DND-41 (cell line): ENCODE data around the gene HOXC6.
A peak's percentile ranks its signal among the peaks of the same experiment; 100 is the strongest.

Experiments
- ATAC-seq: fragments of 200-7000 bp; cut with Tn5 transposase; 3 replicates; pipeline ENCODE4 v1.9.1; 2021; ENCODE audit warnings: low read depth; ENCODE audit not compliant: insufficient read depth
- DNase-seq: peaks from one replicate; pipeline ENCODE4 v3.0.0-alpha.2; 2020
- H2AFZ ChIP-seq: 2 replicates; pipeline ENCODE4 v1.6.0; 2012; ENCODE audit warnings: low read depth, low read length
- H3K27ac ChIP-seq: 2 replicates; pipeline ENCODE4 v1.5.1; 2012; ENCODE audit warnings: low read length, inconsistent platforms
- H3K27me3 ChIP-seq: fragments of 200-600 bp; sonication (generic); 2 replicates; pipeline ENCODE4 v1.6.0; 2012; ENCODE audit warnings: low read length, mild to moderate bottlenecking, inconsistent platforms; ENCODE audit not compliant: insufficient read depth, poor library complexity
- H3K36me3 ChIP-seq: 2 replicates; pipeline ENCODE4 v1.5.1; 2012; ENCODE audit warnings: low read length, inconsistent platforms; ENCODE audit not compliant: insufficient read depth
- H3K4me1 ChIP-seq: 2 replicates; pipeline ENCODE4 v1.5.1; 2012; ENCODE audit warnings: mild to moderate bottlenecking, low read length; ENCODE audit not compliant: insufficient read depth
- H3K4me2 ChIP-seq: 2 replicates; pipeline ENCODE4 v1.6.0; 2012; ENCODE audit warnings: mild to moderate bottlenecking, moderate library complexity, low read length, inconsistent platforms; ENCODE audit not compliant: insufficient read depth
- H3K4me3 ChIP-seq, 2 experiments: fragments of 200-600 bp in 1 of 2; shearing (Covaris generic) in 1 of 2; 2 replicates each; pipeline ENCODE4 v1.5.1; 2012 to 2016; ENCODE audit warnings: inconsistent platforms in 2 of 2, low read length in 2 of 2, mild to moderate bottlenecking in 2 of 2, low read depth in 1 of 2, moderate library complexity in 1 of 2
- H3K79me2 ChIP-seq: 2 replicates; pipeline ENCODE4 v1.6.0; 2012; ENCODE audit warnings: low read length, inconsistent platforms; ENCODE audit not compliant: insufficient read depth
- H3K9ac ChIP-seq: 2 replicates; pipeline ENCODE4 v1.6.0; 2012; ENCODE audit warnings: low read depth, mild to moderate bottlenecking, inconsistent platforms, low read length, moderate library complexity
- H3K9me3 ChIP-seq: 2 replicates; pipeline ENCODE4 v1.5.1; 2012; ENCODE audit warnings: low read length, moderate library complexity, mild to moderate bottlenecking, inconsistent platforms; ENCODE audit not compliant: insufficient read depth, severe bottlenecking
- H4K20me1 ChIP-seq: 2 replicates; pipeline ENCODE4 v1.6.0; 2012; ENCODE audit warnings: low read length; ENCODE audit not compliant: insufficient read depth
- EZH2 ChIP-seq: IDR thresholded peaks from 3 replicates; pipeline ENCODE4 v1.6.1; 2012; ENCODE audit warnings: borderline replicate concordance, low read depth, mild to moderate bottlenecking, moderate library complexity, low read length, inconsistent platforms; ENCODE audit not compliant: severe bottlenecking
- TF ChIP-seq, protein P1 (sequence below): IDR thresholded peaks from 2 replicates; pipeline ENCODE4 v1.5.1; 2012; ENCODE audit warnings: borderline replicate concordance, low read length, moderate library complexity, mild to moderate bottlenecking; ENCODE audit not compliant: poor library complexity, severe bottlenecking; ENCODE audit errors: extremely low read depth

The HOXC6 gene

DNA sequence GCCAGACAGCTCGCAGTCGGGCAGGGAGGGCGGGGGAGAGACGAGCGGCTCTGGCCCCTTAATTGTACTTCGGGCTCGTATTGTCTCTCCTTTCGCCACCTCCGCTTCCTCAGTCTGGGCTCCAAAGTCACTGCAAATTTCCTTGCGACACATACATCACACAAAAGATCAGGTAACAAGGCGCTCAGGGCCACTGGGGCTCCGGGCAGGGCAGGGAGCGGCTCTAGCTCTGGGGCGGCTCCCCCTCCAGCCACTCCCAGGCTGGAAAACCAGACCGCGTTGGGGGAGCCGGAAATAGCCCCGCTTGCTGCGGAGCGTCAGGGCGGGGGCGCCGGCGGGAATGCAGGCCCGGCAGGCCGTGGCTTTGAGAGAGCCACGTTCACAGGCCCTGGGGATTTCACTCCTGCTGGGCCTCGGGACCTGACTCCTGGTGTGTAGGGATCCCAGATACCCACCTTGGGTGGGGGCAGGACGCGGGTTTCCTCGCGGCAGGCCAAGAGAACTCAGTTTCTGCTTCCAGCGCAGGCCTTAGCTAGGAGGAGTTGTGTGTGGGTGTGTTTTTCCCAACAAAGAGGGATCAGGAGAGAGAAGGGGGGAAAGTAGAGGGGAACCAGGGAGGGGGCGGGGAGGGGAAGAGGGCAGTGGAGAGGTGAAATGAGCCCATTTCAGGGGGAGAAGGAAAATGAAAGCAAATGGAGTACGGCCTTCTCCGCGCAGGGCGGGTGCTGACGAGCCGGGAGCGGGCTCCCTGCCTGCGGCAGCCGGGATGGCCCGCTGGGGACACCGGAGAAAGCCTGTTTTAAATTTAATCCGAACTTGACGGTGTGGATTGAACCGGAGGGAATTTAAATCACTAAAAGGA lies 32.6 kb upstream of the HOXC6 start:
- Histone ChIP-seq H4K20me1 (no peaks in the 10 kb centered on the region), H3K4me1 (peaks cover 18% of the 10 kb centered on the region), H3K9ac (peak overlapping the region; percentile 53), H2AFZ (peak overlapping the region; percentile 70), H3K4me3 (peak overlapping the region in 1 of 2 experiments; percentile 47; a peak in 3 of 4 replicates), H3K9me3 (no peaks in the 10 kb centered on the region), H3K27ac (peak overlapping the region; percentile 32; the same call in 1 of the 2 replicates), H3K4me2 (peak overlapping the region; percentile 54), H3K27me3 (peaks cover 53% of the 10 kb centered on the region), H3K36me3 (no peaks in the 10 kb centered on the region), H3K79me2 (no peaks in the 10 kb centered on the region)
- DNase-seq (no peak), ATAC-seq (peak; percentile 67)
- TF ChIP-seq EZH2 = no peak
- TF ChIP-seq, protein P1, sequence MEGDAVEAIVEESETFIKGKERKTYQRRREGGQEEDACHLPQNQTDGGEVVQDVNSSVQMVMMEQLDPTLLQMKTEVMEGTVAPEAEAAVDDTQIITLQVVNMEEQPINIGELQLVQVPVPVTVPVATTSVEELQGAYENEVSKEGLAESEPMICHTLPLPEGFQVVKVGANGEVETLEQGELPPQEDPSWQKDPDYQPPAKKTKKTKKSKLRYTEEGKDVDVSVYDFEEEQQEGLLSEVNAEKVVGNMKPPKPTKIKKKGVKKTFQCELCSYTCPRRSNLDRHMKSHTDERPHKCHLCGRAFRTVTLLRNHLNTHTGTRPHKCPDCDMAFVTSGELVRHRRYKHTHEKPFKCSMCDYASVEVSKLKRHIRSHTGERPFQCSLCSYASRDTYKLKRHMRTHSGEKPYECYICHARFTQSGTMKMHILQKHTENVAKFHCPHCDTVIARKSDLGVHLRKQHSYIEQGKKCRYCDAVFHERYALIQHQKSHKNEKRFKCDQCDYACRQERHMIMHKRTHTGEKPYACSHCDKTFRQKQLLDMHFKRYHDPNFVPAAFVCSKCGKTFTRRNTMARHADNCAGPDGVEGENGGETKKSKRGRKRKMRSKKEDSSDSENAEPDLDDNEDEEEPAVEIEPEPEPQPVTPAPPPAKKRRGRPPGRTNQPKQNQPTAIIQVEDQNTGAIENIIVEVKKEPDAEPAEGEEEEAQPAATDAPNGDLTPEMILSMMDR = no peak

- peak overlapping the region; percentile 53 for H3K9ac ChIP-seq
- peak overlapping the region; percentile 70 for H2AFZ ChIP-seq
Observed at GRCh38 chr12:53996240-53997203, 31.7 kb upstream of the HOXC6 start.

DNA sequence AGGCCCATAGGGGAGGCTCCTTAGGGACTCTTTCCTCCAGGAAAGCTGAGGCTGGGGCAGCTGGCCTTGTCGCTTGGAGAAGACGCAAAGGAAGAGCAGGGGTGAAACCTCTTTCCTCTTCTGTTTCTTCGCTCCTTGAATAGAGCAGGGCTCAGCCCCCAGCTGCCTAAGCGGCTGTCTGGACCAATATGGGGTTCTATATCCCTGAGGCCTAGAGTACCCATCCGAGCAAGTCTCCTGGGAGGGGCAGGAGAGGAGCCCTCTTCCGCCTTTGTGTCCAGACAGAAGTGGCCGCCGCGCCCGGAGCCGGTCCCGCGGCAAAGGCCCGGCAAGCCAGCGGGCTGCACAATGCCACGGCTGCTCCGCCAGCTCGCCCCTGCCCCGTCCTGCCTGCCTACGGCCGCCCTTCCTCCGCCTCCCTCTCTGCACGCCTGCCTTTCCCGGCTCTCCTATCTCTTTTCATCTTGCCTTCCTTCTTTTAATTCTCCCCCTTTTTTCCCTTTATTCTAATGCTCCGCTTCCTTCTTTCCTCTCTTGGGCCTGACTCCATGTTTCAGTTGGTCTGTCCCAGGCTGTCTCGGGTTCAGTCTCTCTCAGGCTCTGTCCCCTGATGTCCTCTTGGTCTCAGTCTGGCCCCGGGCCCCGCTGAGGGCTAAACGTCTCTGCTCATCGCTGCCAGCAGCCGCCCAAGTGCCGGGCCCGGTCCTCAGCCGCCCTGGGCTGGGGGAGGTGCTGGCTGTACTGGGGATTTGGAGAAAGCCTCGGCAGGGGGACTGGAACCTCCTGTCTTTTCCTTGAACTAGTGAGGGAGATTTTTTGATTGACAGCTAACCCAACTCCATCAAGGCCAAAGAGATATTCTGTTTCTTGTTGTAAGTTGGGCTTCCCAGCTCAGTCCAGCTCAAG lies 30.8 kb upstream of the HOXC6 start:
- no peaks in the 10 kb centered on the region for H3K36me3 ChIP-seq
- peaks cover 48% of the 10 kb centered on the region for H3K27me3 ChIP-seq
- no peak overlapping the region for H3K27ac ChIP-seq
- H3K79me2 ChIP-seq = no peaks in the 10 kb centered on the region
- no peak overlapping the region for H3K4me2 ChIP-seq
- DNase-seq = no peak
- H3K4me3 ChIP-seq = no peak overlapping the region
- no peak for ATAC-seq
- no peaks in the 10 kb centered on the region for H4K20me1 ChIP-seq
- H3K4me1 ChIP-seq = peaks cover 18% of the 10 kb centered on the region
- no peak overlapping the region for H2AFZ ChIP-seq
- no peak for TF ChIP-seq EZH2
- TF ChIP-seq, protein P1 = no peak
- no peaks in the 10 kb centered on the region for H3K9me3 ChIP-seq
- no peak overlapping the region for H3K9ac ChIP-seq

More at GRCh38 chr12:53996240-53997203, 31.7 kb upstream of the HOXC6 start:
- H3K36me3 ChIP-seq = no peaks in the 10 kb centered on the region
- peaks cover 18% of the 10 kb centered on the region for H3K4me1 ChIP-seq
- ATAC-seq = peak; percentile 25; the same call in 1 of the 3 replicates
- H3K27ac ChIP-seq = peak overlapping the region; percentile 32; the same call in 1 of the 2 replicates
- H3K27me3 ChIP-seq = peaks cover 48% of the 10 kb centered on the region
- H3K79me2 ChIP-seq = no peaks in the 10 kb centered on the region
- TF ChIP-seq, protein P1 = no peak
- peak; percentile 9 for TF ChIP-seq EZH2
- H3K4me3 ChIP-seq = peak overlapping the region in 1 of 2 experiments; percentile 47; a peak in 3 of 4 replicates
- no peaks in the 10 kb centered on the region for H4K20me1 ChIP-seq
- H3K9me3 ChIP-seq = no peaks in the 10 kb centered on the region
- DNase-seq = no peak
- peak overlapping the region; percentile 54 for H3K4me2 ChIP-seq
